ENCODE data around the gene PLA2G4F.

Gene PLA2G4F

GRCh38 chr15:42143356-42143755, 13.1 kb downstream of the PLA2G4F start:
- TF ChIP-seq CTCF (IDR thresholded peaks at IDR 0.05; ENCODE audit: low read depth, low read length) = no peak
- no peak overlapping the region for H3K4me3 ChIP-seq (ENCODE audit: low read depth, low read length)

GRCh38 chr15:42141795-42142667, 14.4 kb downstream of the PLA2G4F start:
- no peak for TF ChIP-seq CTCF (IDR thresholded peaks at IDR 0.05; ENCODE audit: low read depth, low read length)
- H3K4me3 ChIP-seq (ENCODE audit: low read depth, low read length) = no peak overlapping the region

- TF ChIP-seq CTCF (IDR thresholded peaks at IDR 0.05; ENCODE audit: low read depth, low read length) = no peak
- H3K4me3 ChIP-seq (ENCODE audit: low read depth, low read length) = no peak overlapping the region
Measured at GRCh38 chr15:42141246-42141645, 15.2 kb downstream of the PLA2G4F start.

GRCh38 chr15:42140383-42141070, 15.9 kb downstream of the PLA2G4F start:
- no peak for TF ChIP-seq CTCF (IDR thresholded peaks at IDR 0.05; ENCODE audit: low read depth, low read length)
- no peak overlapping the region for H3K4me3 ChIP-seq (ENCODE audit: low read depth, low read length)

GRCh38 chr15:42139596-42139995, 16.8 kb downstream of the PLA2G4F start:
- no peak for TF ChIP-seq CTCF (IDR thresholded peaks at IDR 0.05; ENCODE audit: low read depth, low read length)

GRCh38 chr15:42138968-42139386, 17.5 kb downstream of the PLA2G4F start:
- no peak for TF ChIP-seq CTCF (IDR thresholded peaks at IDR 0.05; ENCODE audit: low read depth, low read length)
- H3K4me3 ChIP-seq (ENCODE audit: low read depth, low read length) = no peak overlapping the region

More at GRCh38 chr15:42139596-42139995, 16.8 kb downstream of the PLA2G4F start:
- H3K4me3 ChIP-seq (ENCODE audit: low read depth, low read length) = no peak overlapping the region

- TF ChIP-seq CTCF (IDR thresholded peaks at IDR 0.05; ENCODE audit: low read depth, low read length) = no peak
- H3K4me3 ChIP-seq (ENCODE audit: low read depth, low read length) = no peak overlapping the region
Measured at GRCh38 chr15:42138411-42138810, 18.0 kb downstream of the PLA2G4F start.

Data from WI38 (cell line).